Measurements from ENCODE around the gene SDHC. TPM values are rescaled to one million over a fixed set of nuclear protein-coding genes. Genes with fewer than 3 reads are reported as not detected.

Gene SDHC
- total and polyA plus RNA-seq, 2 of the 8 experiments (the other 6 are each of a cell fraction or from before 2014, with no cell fraction given), result 224 to 305 TPM

DNA sequence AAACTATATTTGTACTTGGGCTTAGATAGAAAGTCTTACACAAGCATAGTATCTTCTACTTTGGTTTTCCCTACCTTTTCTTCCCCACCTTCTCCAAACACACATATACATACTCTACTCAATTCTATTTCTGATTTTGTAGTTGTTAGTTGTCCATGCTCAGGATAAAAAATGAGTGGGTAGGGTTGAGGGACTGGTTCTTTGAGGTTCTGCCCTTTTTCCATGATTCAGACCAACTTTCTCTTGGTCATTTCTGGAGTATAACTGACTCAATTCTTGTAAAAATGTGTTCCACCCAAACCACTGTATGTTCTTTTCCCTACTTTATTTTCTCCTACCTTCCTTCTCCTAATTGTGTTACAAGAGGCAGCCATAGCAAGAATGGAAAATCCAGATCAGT, 50.2 kb downstream of the SDHC start:
- no peak overlapping the region for H2BK15ac ChIP-seq (ENCODE audit: low read length)

More for the DNA sequence above, 50.2 kb downstream of the SDHC start:
- Histone ChIP-seq H3K79me1 (ENCODE audit: low read depth, low read length) (no peaks in the 10 kb centered on the region), H2AFZ (ENCODE audit: low read length) (no peak overlapping the region), H3K9me3 (ENCODE audit: insufficient read depth in 2 of 2, low read depth in 1 of 2, low read length in 1 of 2) (no peaks in the 10 kb centered on the region), H3K27me3 (replicated peaks in 1 of 4; ENCODE audit: control insufficient read depth in 3 of 4, extremely low read depth in 1 of 4, insufficient read depth in 3 of 4, low read length in 3 of 4) (no peaks in the 10 kb centered on the region), H3K4me1 (replicated peaks in 1 of 4; ENCODE audit: control insufficient read depth in 3 of 4, insufficient read depth in 4 of 4, low read length in 3 of 4) (peaks cover 0 to 4% (median 0%) of the 10 kb centered on the region in 4 experiments; a peak in 1 of 7 replicates), H3K14ac (ENCODE audit: insufficient read length) (no peak overlapping the region), H3K18ac (ENCODE audit: extremely low read depth, low read length) (no peak overlapping the region), H3K4ac (replicated peaks; ENCODE audit: insufficient read length, low read depth, low read length) (no peak overlapping the region), H3K4me3 (ENCODE audit: extremely low read depth in 1 of 4, insufficient read depth in 2 of 4, low read depth in 3 of 4, low read length in 4 of 4) (no peak overlapping the region), H3K79me2 (ENCODE audit: control insufficient read depth in 1 of 2, insufficient read depth in 2 of 2, low read length in 2 of 2) (0 out of 4 replicates have a peak, but pooled peaks cover 0 to 2% of the 10 kb centered on the region in 2 experiments), H2BK12ac (ENCODE audit: low read depth, low read length) (no peak overlapping the region), H2BK120ac (replicated peaks; ENCODE audit: low read depth, low read length) (no peak overlapping the region), H3K4me2 (ENCODE audit: insufficient read depth in 1 of 2, low read depth in 2 of 2, low read length in 2 of 2) (no peak overlapping the region), H2BK5ac (ENCODE audit: low read depth, low read length) (no peak overlapping the region), H3K9ac (replicated peaks in 1 of 4; ENCODE audit: extremely low read depth in 1 of 4, low read depth in 3 of 4, low read length in 3 of 4) (no peak overlapping the region), H4K5ac (ENCODE audit: insufficient read length, low read depth, low read length) (no peak overlapping the region), H3K36me3 (ENCODE audit: control insufficient read depth in 2 of 4, insufficient read depth in 4 of 4, low read length in 3 of 4) (peaks cover 0 to 13% (median 4%) of the 10 kb centered on the region in 4 experiments; a peak in 2 of 8 replicates), H3K23me2 (ENCODE audit: low read depth, low read length) (no peaks in the 10 kb centered on the region), H3K27ac (ENCODE audit: low read depth, low read length) (no peak overlapping the region), H3K23ac (ENCODE audit: insufficient read length) (no peak overlapping the region), H2AK5ac (ENCODE audit: low read depth, low read length) (no peak overlapping the region), H4K8ac (ENCODE audit: extremely low read depth, insufficient read depth, low read length) (no peak overlapping the region), H4K20me1 (replicated peaks in 1 of 2; ENCODE audit: control insufficient read depth in 1 of 2, insufficient read depth in 2 of 2, low read length in 2 of 2) (no peaks in the 10 kb centered on the region), H2BK20ac (ENCODE audit: low read length) (no peak overlapping the region), H4K91ac (replicated peaks; ENCODE audit: insufficient read length, low read length) (no peak overlapping the region), H3K56ac (replicated peaks; ENCODE audit: insufficient read length, low read depth, low read length) (no peak overlapping the region)
- no peak for DNase-seq (ENCODE audit: low read depth in 1 of 2, low spot score in 2 of 2)
- ChIA-PET POLR2A (ENCODE audit: partially characterized antibody) (no interaction called here), CTCF (ENCODE audit: partially characterized antibody) (no interaction called here)
- no peak for TF ChIP-seq CREB1 (IDR thresholded peaks at IDR 0.05)
- no peak for TF ChIP-seq SP1 (IDR thresholded peaks at IDR 0.05; ENCODE audit: low read depth, low read length)
- TF ChIP-seq, protein P1, sequence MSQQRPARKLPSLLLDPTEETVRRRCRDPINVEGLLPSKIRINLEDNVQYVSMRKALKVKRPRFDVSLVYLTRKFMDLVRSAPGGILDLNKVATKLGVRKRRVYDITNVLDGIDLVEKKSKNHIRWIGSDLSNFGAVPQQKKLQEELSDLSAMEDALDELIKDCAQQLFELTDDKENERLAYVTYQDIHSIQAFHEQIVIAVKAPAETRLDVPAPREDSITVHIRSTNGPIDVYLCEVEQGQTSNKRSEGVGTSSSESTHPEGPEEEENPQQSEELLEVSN (IDR thresholded peaks at IDR 0.05), result no peak
- no peak for TF ChIP-seq BACH1 (IDR thresholded peaks at IDR 0.05; ENCODE audit: low read length)
- TF ChIP-seq MAX (IDR thresholded peaks at IDR 0.05), result no peak
- no peak for TF ChIP-seq YY1 (IDR thresholded peaks at IDR 0.05; ENCODE audit: low read depth, low read length)
- TF ChIP-seq USF2 (IDR thresholded peaks at IDR 0.05; ENCODE audit: low read length), result no peak
- TF ChIP-seq BCL11A (IDR thresholded peaks at IDR 0.05; ENCODE audit: low read depth in 2 of 2, low read length in 2 of 2), result no peak
- no peak for TF ChIP-seq BRCA1 (IDR thresholded peaks at IDR 0.05; ENCODE audit: low read depth, low read length)
- FAIRE-seq, result no peak

Measured in H1 (cell line).